PFSK-1 (cell line): ENCODE measurements around the gene NR6A1.

Experiments
- FOXP2 ChIP-seq: optimal IDR thresholded peaks from 2 replicates; pipeline ENCODE3; 2011; ENCODE audit warnings: borderline replicate concordance, control low read depth, inconsistent platforms; ENCODE audit not compliant: insufficient read depth; ENCODE audit errors: extremely low read length, extremely low read depth
- POLR2AphosphoS5 ChIP-seq: IDR thresholded peaks from 2 replicates; pipeline ENCODE4 v1.6.1; 2012; ENCODE audit warnings: low read depth, mild to moderate bottlenecking, control low read depth, low read length, moderate library complexity
- REST ChIP-seq, 2 experiments: IDR thresholded peaks; 2 replicates each; pipeline versions ENCODE4 v1.6.1 to v1.8.0; 2011 to 2012; ENCODE audit warnings: low read depth in 2 of 2, low read length in 2 of 2, control low read depth in 1 of 2, inconsistent platforms in 1 of 2, mild to moderate bottlenecking in 1 of 2, moderate library complexity in 1 of 2; ENCODE audit not compliant: insufficient read depth in 1 of 2
- SIN3A ChIP-seq: IDR thresholded peaks from 2 replicates; pipeline ENCODE4 v1.6.1; 2012; ENCODE audit warnings: mild to moderate bottlenecking, low read length, moderate library complexity, borderline replicate concordance; ENCODE audit not compliant: insufficient read depth
- TAF1 ChIP-seq: IDR thresholded peaks from 2 replicates; pipeline ENCODE4 v1.6.1; 2012; ENCODE audit warnings: low read length, control low read depth, borderline replicate concordance; ENCODE audit not compliant: insufficient read depth

The NR6A1 gene

DNA sequence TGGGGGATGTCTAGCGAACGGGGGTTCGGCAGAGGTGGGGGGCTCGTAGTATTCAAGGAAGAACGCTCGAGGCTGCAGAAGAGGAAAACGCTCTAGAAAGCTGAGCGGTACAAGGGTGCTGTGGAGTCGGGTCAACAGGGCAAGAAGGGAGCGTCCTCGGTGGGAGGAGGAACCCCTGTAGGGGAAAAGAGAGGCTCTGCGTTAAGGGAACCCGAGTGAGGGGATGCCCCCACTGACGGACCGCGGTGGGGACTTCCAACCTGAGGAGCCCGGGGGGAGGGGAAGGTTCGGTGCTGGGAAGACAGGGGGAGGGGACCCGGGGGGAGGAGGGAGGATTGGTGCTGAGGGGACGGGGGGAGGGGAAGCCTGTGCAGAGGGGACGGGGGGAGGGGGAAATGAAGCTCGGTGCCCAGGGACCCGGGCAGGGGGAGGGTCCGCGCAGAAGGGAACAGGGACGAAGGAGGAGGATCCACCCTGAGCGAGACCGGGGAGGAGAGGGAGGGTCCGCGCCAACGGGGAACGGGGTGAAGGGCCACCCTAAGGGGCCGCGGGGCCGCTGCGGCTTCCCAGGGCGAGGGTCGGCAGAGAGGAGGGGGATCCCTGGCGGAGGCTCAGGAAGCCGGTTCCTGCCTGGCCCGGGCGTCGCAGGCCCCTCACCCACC lies 621 bp downstream of the NR6A1 start:
- TF ChIP-seq SIN3A (no peak), FOXP2 (no peak), TAF1 (no peak)

DNA sequence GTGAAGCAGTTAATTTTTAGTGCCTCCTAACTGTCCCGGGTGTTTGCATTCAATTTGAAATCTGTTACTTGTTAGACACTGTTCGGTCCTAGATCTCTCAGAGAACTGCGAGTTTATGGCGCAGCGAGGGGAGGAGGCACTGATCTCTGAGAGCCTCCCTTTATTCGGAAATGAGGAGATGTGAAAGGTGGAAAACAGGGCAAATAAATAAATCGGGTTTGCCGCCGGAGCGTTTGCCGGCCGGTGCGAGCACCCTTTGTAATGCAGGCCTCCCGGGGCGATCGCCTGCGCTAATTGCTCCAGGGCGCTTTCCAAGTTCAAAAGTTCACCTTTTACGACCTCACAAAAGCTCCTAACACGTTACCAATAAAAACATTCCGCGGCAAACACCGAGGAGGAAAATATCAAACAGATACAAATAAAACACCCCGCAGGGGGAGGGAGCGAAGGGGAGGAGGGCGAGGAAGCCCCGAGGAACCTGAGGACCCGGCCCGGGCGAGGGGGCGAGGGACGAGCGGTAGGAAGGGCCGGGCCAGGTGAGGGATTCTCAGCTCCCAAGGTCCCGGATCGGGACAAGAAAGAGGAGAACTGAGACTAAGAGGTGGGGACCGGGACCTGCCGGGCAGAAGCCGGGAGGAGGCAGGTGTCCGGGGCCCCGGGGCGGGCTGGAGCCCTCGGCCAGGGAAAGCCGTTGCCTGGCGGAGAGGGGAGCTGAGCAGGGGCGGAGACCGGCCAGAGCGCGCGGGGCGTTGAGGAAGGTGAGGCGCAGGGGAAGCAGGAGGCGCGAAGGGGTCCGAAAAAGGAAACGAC lies 1.4 kb downstream of the NR6A1 start:
- TF ChIP-seq FOXP2 = no peak
- TF ChIP-seq SIN3A = no peak
- TF ChIP-seq TAF1 = no peak
- no peak for TF ChIP-seq REST (IDR thresholded peaks at IDR 0.05; ENCODE audit: insufficient read depth in 1 of 2, low read depth in 2 of 2, low read length in 2 of 2)
- TF ChIP-seq POLR2AphosphoS5 = no peak

DNA sequence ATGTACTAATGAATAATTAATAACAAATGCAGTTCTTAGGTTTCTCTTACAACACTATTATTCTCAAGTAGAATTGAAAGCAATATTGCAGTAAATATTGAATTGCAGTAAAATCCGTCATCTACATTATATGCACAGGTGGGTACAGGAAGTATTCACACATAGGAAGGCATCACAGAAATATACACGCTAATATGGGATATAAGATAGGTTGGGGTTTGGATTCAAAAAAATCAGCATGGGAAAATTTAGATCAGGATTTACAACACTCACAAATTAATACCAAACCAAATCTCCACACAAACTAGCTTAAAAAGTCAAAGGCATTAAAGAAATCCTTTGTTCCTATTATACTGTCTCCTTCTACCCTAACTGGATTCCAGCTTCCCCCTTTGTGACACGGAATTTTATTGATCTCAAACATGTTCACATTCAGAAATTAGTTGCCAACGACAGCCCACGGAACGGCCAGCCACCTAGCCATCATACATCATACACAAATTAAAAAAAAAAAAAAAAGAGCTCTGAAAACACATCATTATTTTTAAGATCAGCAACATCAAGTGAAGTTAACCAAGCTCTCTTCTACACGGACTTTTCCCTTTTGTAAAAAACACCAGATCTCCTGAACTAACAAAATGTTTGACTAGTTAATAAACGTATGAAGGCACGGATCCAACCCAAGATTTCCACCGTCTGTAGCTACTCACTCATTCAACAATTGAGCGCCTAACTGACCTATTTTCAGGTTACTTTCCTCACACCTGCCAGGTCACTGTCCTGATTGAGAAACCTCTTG lies 2.2 kb downstream of the NR6A1 start:
- TF ChIP-seq TAF1 (no peak), REST (IDR thresholded peaks at IDR 0.05; ENCODE audit: insufficient read depth in 1 of 2, low read depth in 2 of 2, low read length in 2 of 2) (no peak), FOXP2 (no peak), SIN3A (no peak), POLR2AphosphoS5 (no peak)

GRCh38 chr9:124768334-124768733 lies 2.8 kb downstream of the NR6A1 start:
- TF ChIP-seq FOXP2 = no peak
- TF ChIP-seq POLR2AphosphoS5 = no peak
- TF ChIP-seq REST (IDR thresholded peaks at IDR 0.05; ENCODE audit: insufficient read depth in 1 of 2, low read depth in 2 of 2, low read length in 2 of 2) = no peak
- TF ChIP-seq TAF1 = no peak
- TF ChIP-seq SIN3A = no peak

GRCh38 chr9:124767821-124768220 lies 3.3 kb downstream of the NR6A1 start:
- TF ChIP-seq TAF1 = no peak
- no peak for TF ChIP-seq REST (IDR thresholded peaks at IDR 0.05; ENCODE audit: insufficient read depth in 1 of 2, low read depth in 2 of 2, low read length in 2 of 2)
- 0 out of 2 replicates have a peak, but pooled peaks have one; percentile 66 for TF ChIP-seq SIN3A
